Non-pigmented ciliary epithelial cell (primary cell): ENCODE measurements around the gene RFPL2.
"Not testable (repeated sequence)": the region's sequence is repeated elsewhere in the genome, so short reads cannot be mapped to it uniquely, and the experiment has no call there.

ENCODE experiments used
- DNase-seq: peaks from one replicate; pipeline ENCODE4 v3.0.0-alpha.2; 2010; ENCODE audit warnings: low read depth

Gene RFPL2

GRCh38 chr22:32164075-32164860 lies 40.6 kb downstream of the RFPL2 start:
- no peak for DNase-seq

- DNase-seq: not testable (repeated sequence)
These were observed 44.5 kb downstream of the RFPL2 start for GRCh38 chr22:32160411-32160810.

GRCh38 chr22:32158712-32159533 lies 46.0 kb downstream of the RFPL2 start, which contains the start of gene C22orf42:
Gene C22orf42 (minus strand): TSS chr22:32159303. CDS start chr22:32159215, 88 bp downstream.
- no peak for DNase-seq

- DNase-seq: not testable (repeated sequence)
These were observed 47.2 kb downstream of the RFPL2 start for GRCh38 chr22:32157632-32158031.

GRCh38 chr22:32154727-32155126 lies 50.1 kb downstream of the RFPL2 start:
- not testable (repeated sequence) for DNase-seq

GRCh38 chr22:32151641-32152040 lies 53.2 kb downstream of the RFPL2 start:
- DNase-seq: not testable (repeated sequence)

GRCh38 chr22:32150647-32151046 lies 54.2 kb downstream of the RFPL2 start:
- DNase-seq: not testable (repeated sequence)

GRCh38 chr22:32148372-32148771 lies 56.5 kb downstream of the RFPL2 start:
- not testable (repeated sequence) for DNase-seq

- not testable (repeated sequence) for DNase-seq
These were observed 57.7 kb downstream of the RFPL2 start for GRCh38 chr22:32147128-32147527.

GRCh38 chr22:32144496-32145274 lies 60.2 kb downstream of the RFPL2 start:
- DNase-seq: no peak

- DNase-seq: no peak
These were observed 62.3 kb downstream of the RFPL2 start for GRCh38 chr22:32142600-32142999.

GRCh38 chr22:32140688-32141087 lies 64.2 kb downstream of the RFPL2 start:
- not testable (repeated sequence) for DNase-seq
